Gastroesophageal sphincter (tissue), 3 donors: ENCODE results near the gene CCR1.

Experiments used
- CTCF ChIP-seq, 4 experiments: fragments of 200-600 bp in 2 of 4; fragments of 450-650 bp in 2 of 4; sonication (generic) in 1 of 4; IDR thresholded peaks; one replicate each; pipeline ENCODE4 v1.5.1; 2017 to 2019; ENCODE audit warnings: antibody characterized with exemption in 4 of 4, mild to moderate bottlenecking in 2 of 4, moderate library complexity in 2 of 4
- POLR2AphosphoS5 ChIP-seq: sonication (generic); formaldehyde crosslinking; IDR thresholded peaks from one replicate; pipeline ENCODE4 v1.6.1; 2017; ENCODE audit warnings: antibody characterized with exemption

DNA sequence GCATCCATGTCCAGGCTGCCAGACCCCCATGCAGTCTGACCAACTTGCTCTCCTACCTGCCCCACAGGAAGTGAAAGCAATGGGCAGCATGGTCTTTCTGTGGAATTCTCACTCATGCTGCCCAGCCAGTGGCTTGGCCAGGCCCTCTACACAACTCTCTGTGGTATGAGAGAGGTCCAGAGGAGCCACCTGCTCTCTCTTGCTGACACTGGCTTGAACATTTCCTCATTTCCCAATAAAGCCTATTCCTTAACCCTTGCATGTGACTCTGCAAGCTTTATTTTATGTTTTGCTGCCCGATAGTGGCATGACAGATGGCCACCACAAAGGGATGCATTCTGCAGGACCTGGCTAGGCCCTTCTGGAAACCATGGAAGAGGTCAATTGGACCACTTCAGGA is 53.8 kb downstream of the CCR1 start:
- TF ChIP-seq POLR2AphosphoS5 (no peak), CTCF (IDR thresholded peaks at IDR 0.05) (no peak)
